HepG2 (cell line): Measurements from ENCODE around the gene HSD3B7. TPM values are rescaled to one million over a fixed set of nuclear protein-coding genes. Genes with fewer than 3 reads are reported as not detected.

ENCODE experiments used
- ARHGAP35 ChIP-seq: sonication (generic); formaldehyde crosslinking; IDR thresholded peaks from 2 replicates; pipeline ENCODE4 v1.9.0; 2022; ENCODE audit warnings: mild to moderate bottlenecking, inconsistent platforms, moderate library complexity, missing genetic modification reagents, borderline replicate concordance
- ATM ChIP-seq: fragments of 450-650 bp; IDR thresholded peaks from 2 replicates; pipeline ENCODE4 v1.7.1; 2017; ENCODE audit warnings: mild to moderate bottlenecking, borderline replicate concordance
- EZH2 ChIP-seq: conservative IDR thresholded peaks from 2 replicates; pipeline ENCODE4 v1.6.1; 2012; ENCODE audit warnings: mild to moderate bottlenecking, low read depth, low read length, moderate library complexity
- HIVEP1 ChIP-seq: sonication (generic); formaldehyde crosslinking; IDR thresholded peaks from 2 replicates; pipeline ENCODE4 v1.4.0; 2020; ENCODE audit warnings: mild to moderate bottlenecking, missing genetic modification reagents
- NCOA2 ChIP-seq: sonication (generic); formaldehyde crosslinking; IDR thresholded peaks from 2 replicates; pipeline ENCODE4 v1.8.0; 2022; ENCODE audit warnings: inconsistent platforms
- NCOA5 ChIP-seq: sonication (generic); formaldehyde crosslinking; IDR thresholded peaks from 2 replicates; pipeline ENCODE4 v1.4.0; 2020; ENCODE audit warnings: missing genetic modification reagents
- PRPF4 ChIP-seq: fragments of 200-400 bp; formaldehyde crosslinking; IDR thresholded peaks from 2 replicates; pipeline ENCODE4 v1.6.1; 2016; ENCODE audit warnings: low read length, low read depth; ENCODE audit not compliant: poor library complexity, severe bottlenecking
- RCOR2 ChIP-seq: IDR thresholded peaks from 2 replicates; pipeline ENCODE4 v1.6.1; 2016; ENCODE audit warnings: missing biosample characterization, missing genetic modification reagents
- SNRNP70 ChIP-seq: fragments of 200-400 bp; formaldehyde crosslinking; IDR thresholded peaks from 2 replicates; pipeline ENCODE4 v1.6.1; 2017; ENCODE audit warnings: mild to moderate bottlenecking, low read depth, low read length, moderate library complexity
- SPEN ChIP-seq: sonication (generic); formaldehyde crosslinking; IDR thresholded peaks from 2 replicates; pipeline ENCODE4 v1.5.1; 2020; ENCODE audit warnings: low read depth, mild to moderate bottlenecking, missing genetic modification reagents
- SSRP1 ChIP-seq: IDR thresholded peaks from 2 replicates; pipeline ENCODE4 v1.6.1; 2016; ENCODE audit warnings: control low read depth
- TFDP1 ChIP-seq: IDR thresholded peaks from 2 replicates; pipeline ENCODE4 v1.6.1; 2016; ENCODE audit warnings: missing compliant biosample characterization, missing genetic modification reagents, borderline replicate concordance
- ZBTB8A ChIP-seq: sonication (generic); formaldehyde crosslinking; IDR thresholded peaks from 2 replicates; pipeline ENCODE4 v1.4.0; 2020; ENCODE audit warnings: mild to moderate bottlenecking, low read depth, missing genetic modification reagents, borderline replicate concordance
- ZNF101 ChIP-seq: sonication (generic); formaldehyde crosslinking; IDR thresholded peaks from 2 replicates; pipeline ENCODE4 v1.4.0; 2020; ENCODE audit warnings: mild to moderate bottlenecking, low read depth, missing genetic modification reagents, borderline replicate concordance
- ZNF232 ChIP-seq: sonication (generic); formaldehyde crosslinking; IDR thresholded peaks from 2 replicates; pipeline ENCODE4 v1.4.0; 2020; ENCODE audit warnings: missing genetic modification reagents, borderline replicate concordance
- ZNF234 ChIP-seq: sonication (generic); formaldehyde crosslinking; conservative IDR thresholded peaks from 2 replicates; pipeline ENCODE4 v1.5.1; 2020; ENCODE audit warnings: mild to moderate bottlenecking, missing genetic modification reagents
- ZNF253 ChIP-seq: sonication (generic); formaldehyde crosslinking; IDR thresholded peaks from 2 replicates; pipeline ENCODE4 v1.8.0; 2022; ENCODE audit warnings: mild to moderate bottlenecking, missing genetic modification reagents, borderline replicate concordance
- ZNF407 ChIP-seq: sonication (generic); formaldehyde crosslinking; IDR thresholded peaks from one replicate; pipeline ENCODE4 v1.5.1; 2020; ENCODE audit warnings: mild to moderate bottlenecking, missing genetic modification reagents; ENCODE audit errors: not compliant biosample characterization
- ZNF652 ChIP-seq: IDR thresholded peaks from 2 replicates; pipeline ENCODE4 v1.6.1; 2016; ENCODE audit warnings: low read depth, borderline replicate concordance
- polyA plus RNA-seq, 8 experiments: library from polyadenylated mRNA; depleted of rRNA in 3 of 8; stranded (reverse) in 7 of 8; unstranded in 1 of 8; fragments of >200 nt; fragmentation: Illumina TruSeq in 4 of 8; extraction: Trizol in 4 of 8; gene quantifications; 2 replicates each; pipeline versions ENCODE4 v1.2.1 to v1.2.3, GENCODE V29; 2011 to 2016; ENCODE audit warnings: low read depth in 4 of 8, missing spikeins in 1 of 8, mixed read lengths in 1 of 8; ENCODE audit not compliant: insufficient read depth in 1 of 8
- total RNA-seq, 5 experiments: library from RNA; depleted of rRNA; stranded (reverse); fragments of >200 nt; fragmentation: Illumina TruSeq; extraction: Trizol; gene quantifications; 2 replicates each; pipeline ENCODE4 v1.2.3, GENCODE V29; 2016; ENCODE audit warnings: low read depth in 1 of 5
- TF ChIP-seq, protein P1 (sequence below): sonication (generic); formaldehyde crosslinking; IDR thresholded peaks from 2 replicates; pipeline ENCODE4 v1.5.0; 2020; ENCODE audit warnings: missing genetic modification reagents

The HSD3B7 gene
- total and polyA plus RNA-seq, 2 of the 13 experiments (the other 11 are each of a cell fraction or from before 2014, with no cell fraction given) = 32.9 to 69.7 TPM

GRCh38 chr16:30985401-30986128 is 558 bp downstream of the HSD3B7 start (continued):
- TF ChIP-seq TFDP1 (peak; percentile 74), RCOR2 (CRISPR knock-in tag) (no peak), ZNF253 (CRISPR knock-in tag) (no peak), ARHGAP35 (no peak; the same call in 1 of the 2 replicates), SSRP1 (CRISPR knock-in tag) (no peak), ATM (no peak), NCOA5 (no peak), ZBTB8A (CRISPR knock-in tag) (0 out of 2 replicates have a peak, but pooled peaks have one; percentile 76), ZNF101 (CRISPR knock-in tag) (0 out of 2 replicates have a peak, but pooled peaks have one; percentile 45), PRPF4 (no peak), ZNF234 (CRISPR knock-in tag) (no peak), SNRNP70 (no peak), HIVEP1 (peak; percentile 21), ZNF652 (CRISPR knock-in tag) (no peak), NCOA2 (CRISPR knock-in tag) (0 out of 2 replicates have a peak, but pooled peaks have one; percentile 4), EZH2 (no peak), ZNF232 (CRISPR knock-in tag) (no peak; the same call in 1 of the 2 replicates), ZNF407 (CRISPR knock-in tag) (peak; percentile 54), SPEN (CRISPR knock-in tag) (peak; percentile 85)
- TF ChIP-seq, protein P1, sequence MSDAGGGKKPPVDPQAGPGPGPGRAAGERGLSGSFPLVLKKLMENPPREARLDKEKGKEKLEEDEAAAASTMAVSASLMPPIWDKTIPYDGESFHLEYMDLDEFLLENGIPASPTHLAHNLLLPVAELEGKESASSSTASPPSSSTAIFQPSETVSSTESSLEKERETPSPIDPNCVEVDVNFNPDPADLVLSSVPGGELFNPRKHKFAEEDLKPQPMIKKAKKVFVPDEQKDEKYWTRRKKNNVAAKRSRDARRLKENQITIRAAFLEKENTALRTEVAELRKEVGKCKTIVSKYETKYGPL (CRISPR knock-in tag) = no peak
